Fibroblast of lung (primary cell): ENCODE results near the gene ZNF775. TPM values are rescaled to one million over a fixed set of nuclear protein-coding genes. Genes with fewer than 3 reads are reported as not detected.

ENCODE experiments used
- DNase-seq, 2 donors: peaks; one replicate each; pipeline versions ENCODE4 v3.0.0 to v3.0.0-alpha.2; 2010; ENCODE audit warnings: low read depth in 2 of 2
- H2AFZ ChIP-seq: 2 replicates; pipeline ENCODE4 v1.5.1; 2012; ENCODE audit warnings: low read length, control low read depth, inconsistent platforms
- H3K27ac ChIP-seq: 2 replicates; pipeline ENCODE4 v1.5.1; 2011; ENCODE audit warnings: low read length, control low read depth; ENCODE audit not compliant: insufficient read depth
- H3K27me3 ChIP-seq: 2 replicates; pipeline ENCODE4 v1.5.1; 2011; ENCODE audit warnings: mild to moderate bottlenecking, low read length; ENCODE audit not compliant: control insufficient read depth, insufficient read depth
- H3K36me3 ChIP-seq: 2 replicates; pipeline ENCODE4 v1.5.1; 2011; ENCODE audit warnings: low read length; ENCODE audit not compliant: control insufficient read depth, insufficient read depth
- H3K4me1 ChIP-seq: 2 replicates; pipeline ENCODE4 v1.5.1; 2011; ENCODE audit warnings: low read length; ENCODE audit not compliant: control insufficient read depth, insufficient read depth; ENCODE audit errors: extremely low read depth
- H3K4me2 ChIP-seq: 2 replicates; pipeline ENCODE4 v1.5.1; 2011; ENCODE audit warnings: low read length, control low read depth; ENCODE audit not compliant: insufficient read depth; ENCODE audit errors: extremely low read depth
- H3K4me3 ChIP-seq, 4 experiments: fragments of 200-600 bp in 1 of 4; sonication (generic) in 1 of 4; replicated peaks in 1 of 4; 2 replicates each; pipeline ENCODE4 v1.5.1; 2011 to 2016; ENCODE audit warnings: low read length in 4 of 4, low read depth in 3 of 4, mild to moderate bottlenecking in 3 of 4, control low read depth in 2 of 4, inconsistent platforms in 1 of 4, mixed read lengths in 1 of 4; ENCODE audit not compliant: insufficient read depth in 1 of 4; ENCODE audit errors: control extremely low read depth in 1 of 4
- H3K79me2 ChIP-seq: 2 replicates; pipeline ENCODE4 v1.5.1; 2012; ENCODE audit warnings: mild to moderate bottlenecking, low read length, inconsistent platforms; ENCODE audit not compliant: control insufficient read depth, insufficient read depth
- H3K9ac ChIP-seq: 2 replicates; pipeline ENCODE4 v1.5.1; 2011; ENCODE audit warnings: mild to moderate bottlenecking, low read length, control low read depth; ENCODE audit not compliant: insufficient read depth
- H3K9me3 ChIP-seq: 2 replicates; pipeline ENCODE4 v1.5.1; 2012; ENCODE audit warnings: low read depth, low read length; ENCODE audit not compliant: control insufficient read depth, insufficient read depth
- H4K20me1 ChIP-seq: 2 replicates; pipeline ENCODE4 v1.5.1; 2011; ENCODE audit warnings: low read length; ENCODE audit not compliant: control insufficient read depth, insufficient read depth; ENCODE audit errors: extremely low read depth
- EZH2 ChIP-seq: IDR thresholded peaks from 2 replicates; pipeline ENCODE4 v1.5.1; 2012; ENCODE audit warnings: low read length, control low read depth, mild to moderate bottlenecking; ENCODE audit errors: missing control alignments
- polyA plus RNA-seq, 2 donors: library from polyadenylated mRNA; depleted of rRNA in 1 of 2; stranded (reverse) in 1 of 2; unstranded in 1 of 2; fragments of >200 nt; gene quantifications; 2 replicates each; pipeline ENCODE4 v1.2.1, GENCODE V29; 2011 to 2012; ENCODE audit warnings: missing spikeins in 1 of 2
- total RNA-seq: library from RNA; depleted of rRNA; stranded (reverse); fragments of >200 nt; gene quantifications from 2 replicates; pipeline ENCODE4 v1.2.1, GENCODE V29; 2014
- TF ChIP-seq, protein P1 (sequence below), 2 donors: IDR thresholded peaks in 1 of 2; conservative IDR thresholded peaks in 1 of 2; 1 replicate in 1 of 2; 2 replicates in 1 of 2; pipeline ENCODE4 v1.5.1; 2011 to 2012; ENCODE audit warnings: low read length in 2 of 2, control low read depth in 1 of 2, inconsistent platforms in 1 of 2, low read depth in 1 of 2, mild to moderate bottlenecking in 1 of 2

Gene ZNF775
- total and polyA plus RNA-seq, 2 donors (not counting 1 experiment from before 2014, with no cell fraction given), result 1.2 to 9.6 TPM

GRCh38 chr7:150411606-150412005, 32.5 kb downstream of the ZNF775 start:
- Histone ChIP-seq H3K79me2 (no peaks in the 10 kb centered on the region), H3K9ac (no peak overlapping the region), H3K4me1 (peaks cover 1% of the 10 kb centered on the region), H2AFZ (no peak overlapping the region), H3K27ac (no peak overlapping the region), H3K4me2 (no peak overlapping the region), H4K20me1 (no peaks in the 10 kb centered on the region), H3K27me3 (peaks cover 3% of the 10 kb centered on the region), H3K9me3 (no peaks in the 10 kb centered on the region), H3K36me3 (no peaks in the 10 kb centered on the region), H3K4me3 (no peak overlapping the region)
- TF ChIP-seq EZH2, result no peak
- TF ChIP-seq, protein P1, sequence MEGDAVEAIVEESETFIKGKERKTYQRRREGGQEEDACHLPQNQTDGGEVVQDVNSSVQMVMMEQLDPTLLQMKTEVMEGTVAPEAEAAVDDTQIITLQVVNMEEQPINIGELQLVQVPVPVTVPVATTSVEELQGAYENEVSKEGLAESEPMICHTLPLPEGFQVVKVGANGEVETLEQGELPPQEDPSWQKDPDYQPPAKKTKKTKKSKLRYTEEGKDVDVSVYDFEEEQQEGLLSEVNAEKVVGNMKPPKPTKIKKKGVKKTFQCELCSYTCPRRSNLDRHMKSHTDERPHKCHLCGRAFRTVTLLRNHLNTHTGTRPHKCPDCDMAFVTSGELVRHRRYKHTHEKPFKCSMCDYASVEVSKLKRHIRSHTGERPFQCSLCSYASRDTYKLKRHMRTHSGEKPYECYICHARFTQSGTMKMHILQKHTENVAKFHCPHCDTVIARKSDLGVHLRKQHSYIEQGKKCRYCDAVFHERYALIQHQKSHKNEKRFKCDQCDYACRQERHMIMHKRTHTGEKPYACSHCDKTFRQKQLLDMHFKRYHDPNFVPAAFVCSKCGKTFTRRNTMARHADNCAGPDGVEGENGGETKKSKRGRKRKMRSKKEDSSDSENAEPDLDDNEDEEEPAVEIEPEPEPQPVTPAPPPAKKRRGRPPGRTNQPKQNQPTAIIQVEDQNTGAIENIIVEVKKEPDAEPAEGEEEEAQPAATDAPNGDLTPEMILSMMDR (conservative IDR thresholded peaks at IDR 0.05 in 1 of 2, IDR thresholded peaks at IDR 0.05 in 1 of 2; ENCODE audit: low read depth in 1 of 2, low read length in 2 of 2), result no peak
- no peak for DNase-seq

DNA sequence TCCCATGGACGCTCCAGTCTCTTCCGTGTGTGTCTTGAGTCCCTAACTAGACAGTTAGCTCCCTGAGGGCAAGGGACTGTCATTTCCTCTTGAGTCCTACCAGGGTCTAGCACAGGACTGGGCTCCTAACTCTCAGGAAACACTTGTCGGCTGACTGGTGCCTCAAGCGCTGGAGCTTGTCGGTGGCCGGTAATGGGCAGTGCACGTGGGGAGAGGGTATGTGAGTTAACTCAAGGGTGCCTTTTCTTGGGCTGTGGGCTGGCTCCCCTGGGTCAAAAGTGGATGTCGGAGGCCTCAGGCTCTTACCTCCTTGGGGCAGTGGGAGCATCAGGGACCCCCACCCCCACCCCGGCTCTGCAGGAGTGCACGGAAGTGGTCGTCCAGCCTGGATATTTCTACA, 32.9 kb downstream of the ZNF775 start:
- no peak for DNase-seq
- no peak overlapping the region for H3K4me2 ChIP-seq
- no peaks in the 10 kb centered on the region for H3K79me2 ChIP-seq
- H3K36me3 ChIP-seq, result no peaks in the 10 kb centered on the region
- no peak overlapping the region for H2AFZ ChIP-seq
- no peak overlapping the region for H3K27ac ChIP-seq
- H3K9ac ChIP-seq, result no peak overlapping the region
- TF ChIP-seq, protein P1 (conservative IDR thresholded peaks at IDR 0.05 in 1 of 2, IDR thresholded peaks at IDR 0.05 in 1 of 2; ENCODE audit: low read depth in 1 of 2, low read length in 2 of 2), result no peak
- no peaks in the 10 kb centered on the region for H3K9me3 ChIP-seq
- H3K4me1 ChIP-seq, result no peaks in the 10 kb centered on the region
- H4K20me1 ChIP-seq, result no peaks in the 10 kb centered on the region
- H3K4me3 ChIP-seq, result no peak overlapping the region
- peaks cover 3% of the 10 kb centered on the region for H3K27me3 ChIP-seq

- TF ChIP-seq EZH2, result no peak
- TF ChIP-seq, protein P1 (conservative IDR thresholded peaks at IDR 0.05 in 1 of 2, IDR thresholded peaks at IDR 0.05 in 1 of 2; ENCODE audit: low read depth in 1 of 2, low read length in 2 of 2), result no peak
- H3K79me2 ChIP-seq, result no peaks in the 10 kb centered on the region
- no peak for DNase-seq
Observed at GRCh38 chr7:150412518-150413488, 33.7 kb downstream of the ZNF775 start.

More at GRCh38 chr7:150412518-150413488, 33.7 kb downstream of the ZNF775 start:
- Histone ChIP-seq H3K4me3 (no peak overlapping the region), H3K9ac (no peak overlapping the region), H3K36me3 (no peaks in the 10 kb centered on the region), H3K4me2 (no peak overlapping the region), H3K4me1 (no peaks in the 10 kb centered on the region), H4K20me1 (no peaks in the 10 kb centered on the region), H3K9me3 (no peaks in the 10 kb centered on the region), H3K27me3 (peaks cover 3% of the 10 kb centered on the region), H2AFZ (no peak overlapping the region), H3K27ac (no peak overlapping the region)
